Activated CD4-positive, alpha-beta T cell treated with anti-CD3 and anti-CD28 coated beads, Interleukin-2, amount 50 U/mL, for 1 hour (primary cell): ENCODE data around the gene GPSM3.
"Not testable (repeated sequence)": the region's sequence is repeated elsewhere in the genome, so short reads cannot be mapped to it uniquely, and the experiment has no call there.

Experiments used
- DNase-seq: peaks from one replicate; pipeline ENCODE4 v3.0.0-alpha.2; 2020

GPSM3 gene

DNA sequence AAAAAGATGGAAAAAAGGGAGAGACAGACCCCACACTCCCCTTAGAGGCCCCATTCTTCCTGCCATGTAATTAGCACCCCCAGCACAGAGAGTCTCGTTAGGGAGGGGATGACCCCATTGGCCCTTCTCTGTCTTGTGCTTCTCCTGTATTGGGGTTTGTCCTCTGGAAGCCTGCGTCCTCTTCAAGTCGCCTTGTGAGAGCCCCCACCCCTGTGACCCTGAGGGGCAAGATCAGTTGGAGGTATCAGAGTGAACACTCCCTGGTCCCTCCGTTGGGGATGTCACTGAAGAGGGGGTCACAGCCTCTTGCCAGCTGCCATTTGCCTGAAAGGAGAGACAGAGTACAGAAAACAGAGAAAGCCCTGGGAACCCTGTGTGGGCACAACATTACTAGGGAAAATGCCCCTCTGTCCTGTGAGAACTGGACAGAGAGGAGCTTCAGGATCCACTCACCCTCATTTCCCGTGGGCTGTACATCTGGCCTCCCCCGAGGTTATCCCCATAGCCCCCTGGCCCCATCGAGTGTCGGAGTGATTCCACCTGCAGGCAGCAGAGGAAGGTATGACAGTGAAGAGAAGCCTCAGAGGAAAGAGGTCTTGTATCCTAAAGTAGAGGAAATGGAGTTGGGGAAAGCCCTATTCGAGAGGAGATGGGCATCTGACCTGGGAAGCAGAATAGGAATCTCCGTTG lies 6.1 kb downstream of the GPSM3 start:
- DNase-seq: not testable (repeated sequence)

GRCh38 chr6:32185681-32186131 lies 6.7 kb downstream of the GPSM3 start:
- DNase-seq: peak; percentile 52

- DNase-seq: no peak
Measured at GRCh38 chr6:32184084-32184640, 8.3 kb downstream of the GPSM3 start, which contains the start of gene AGER. TSS of gene AGER (minus strand) at chr6:32184253. CDS start at chr6:32184222, 31 bp downstream.

DNA sequence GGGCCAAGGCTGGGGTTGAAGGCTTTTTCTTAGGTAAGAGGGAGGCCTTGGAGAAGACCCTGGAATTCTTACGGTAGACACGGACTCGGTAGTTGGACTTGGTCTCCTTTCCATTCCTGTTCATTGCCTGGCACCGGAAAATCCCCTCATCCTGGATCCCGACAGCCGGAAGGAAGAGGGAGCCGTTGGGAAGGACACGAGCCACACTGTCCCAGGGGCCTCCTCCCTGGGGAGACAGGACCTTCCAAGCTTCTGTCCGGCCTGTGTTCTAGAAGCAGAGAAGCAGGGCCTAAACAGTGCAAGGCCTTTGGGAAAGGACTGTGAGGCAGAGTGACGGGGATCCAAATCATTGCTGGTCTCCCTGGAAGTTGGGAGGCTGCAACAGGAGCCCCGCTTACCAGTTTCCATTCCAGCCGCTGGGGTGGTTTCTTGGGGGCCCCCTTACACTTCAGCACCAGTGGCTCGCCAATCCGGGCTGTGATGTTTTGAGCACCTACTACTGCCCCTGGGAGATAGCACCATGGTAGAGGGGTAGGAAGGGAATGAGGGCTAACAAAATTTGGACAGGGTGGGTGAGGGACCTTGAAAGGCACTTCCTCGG lies 8.9 kb downstream of the GPSM3 start:
- DNase-seq: no peak

GRCh38 chr6:32183030-32183429 lies 9.4 kb downstream of the GPSM3 start:
- no peak for DNase-seq

DNA sequence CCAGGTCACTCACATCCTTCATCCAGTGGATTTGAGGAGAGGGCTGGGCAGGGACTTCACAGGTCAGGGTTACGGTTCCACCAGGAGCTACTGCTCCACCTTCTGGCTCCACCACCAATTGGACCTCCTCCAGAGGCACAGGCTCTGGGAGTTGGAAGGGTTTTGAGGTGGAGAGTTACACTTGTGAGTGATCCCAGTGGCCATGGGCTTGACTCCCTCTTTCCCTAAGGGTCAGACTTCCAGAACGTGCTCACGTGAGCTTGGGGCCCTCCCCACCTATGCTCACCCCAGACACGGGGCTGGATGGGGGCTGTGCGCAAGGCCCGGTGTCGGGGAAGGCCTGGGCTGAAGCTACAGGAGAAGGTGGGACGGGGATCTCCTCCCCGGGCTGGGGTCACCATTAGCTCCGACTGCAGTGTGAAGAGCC lies 9.9 kb downstream of the GPSM3 start:
- DNase-seq: no peak

DNA sequence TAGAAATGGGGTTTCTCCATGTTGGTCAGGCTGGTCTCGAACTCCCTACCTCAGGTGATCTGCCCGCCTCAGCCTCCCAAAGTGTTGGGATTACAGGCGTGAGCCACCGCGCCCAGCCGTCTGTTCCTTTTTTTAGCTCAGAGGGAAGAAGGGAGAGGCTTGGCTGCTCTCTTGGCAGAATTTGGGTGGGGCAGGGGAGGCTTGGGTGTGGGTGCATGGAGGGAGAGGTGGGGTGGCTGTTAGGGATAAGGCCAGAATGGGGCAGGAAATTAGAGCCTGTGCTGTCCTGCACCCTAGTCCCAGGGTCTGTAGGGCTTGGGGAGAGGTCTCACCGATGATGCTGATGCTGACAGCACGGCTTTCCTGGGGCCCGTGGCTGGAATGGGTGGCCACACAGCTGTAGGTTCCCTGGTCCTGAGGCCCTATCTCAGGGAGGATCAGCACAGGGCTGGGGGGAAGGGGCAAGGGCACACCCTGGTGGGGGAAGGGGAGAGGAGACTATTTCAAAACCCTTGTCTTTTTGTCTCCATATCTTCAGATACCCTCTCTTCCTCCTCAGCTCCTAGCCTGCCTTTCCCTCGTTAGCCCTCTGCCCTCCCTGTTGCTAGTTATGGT lies 10.4 kb downstream of the GPSM3 start:
- DNase-seq: no peak

GRCh38 chr6:32181148-32181702 lies 11.2 kb downstream of the GPSM3 start:
- no peak for DNase-seq

DNA sequence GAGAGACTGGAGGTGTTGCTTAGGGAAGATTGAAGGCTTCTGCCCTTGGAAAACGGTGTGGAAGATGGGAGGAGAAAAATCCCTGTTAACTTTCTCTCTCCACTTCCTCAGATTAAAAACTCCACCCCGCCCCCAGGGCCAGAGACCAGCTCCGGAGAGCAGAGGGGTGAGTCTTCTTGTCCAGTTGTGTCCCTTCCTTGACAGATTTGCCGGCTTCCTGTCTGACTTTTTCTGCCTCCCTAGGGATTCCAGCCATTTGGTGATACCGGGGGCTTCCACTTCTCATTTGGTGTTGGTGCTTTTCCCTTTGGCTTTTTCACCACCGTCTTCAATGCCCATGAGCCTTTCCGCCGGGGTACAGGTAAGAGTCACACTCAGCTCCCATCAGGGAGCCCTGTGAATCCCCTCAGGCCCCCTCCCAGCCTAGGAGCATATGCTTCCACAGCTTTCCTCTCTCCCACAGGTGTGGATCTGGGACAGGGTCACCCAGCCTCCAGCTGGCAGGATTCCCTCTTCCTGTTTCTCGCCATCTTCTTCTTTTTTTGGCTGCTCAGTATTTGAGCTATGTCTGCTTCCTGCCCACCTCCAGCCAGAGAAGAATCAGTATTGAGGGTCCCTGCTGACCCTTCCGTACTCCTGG lies 12.6 kb downstream of the GPSM3 start:
- DNase-seq: no peak

DNA sequence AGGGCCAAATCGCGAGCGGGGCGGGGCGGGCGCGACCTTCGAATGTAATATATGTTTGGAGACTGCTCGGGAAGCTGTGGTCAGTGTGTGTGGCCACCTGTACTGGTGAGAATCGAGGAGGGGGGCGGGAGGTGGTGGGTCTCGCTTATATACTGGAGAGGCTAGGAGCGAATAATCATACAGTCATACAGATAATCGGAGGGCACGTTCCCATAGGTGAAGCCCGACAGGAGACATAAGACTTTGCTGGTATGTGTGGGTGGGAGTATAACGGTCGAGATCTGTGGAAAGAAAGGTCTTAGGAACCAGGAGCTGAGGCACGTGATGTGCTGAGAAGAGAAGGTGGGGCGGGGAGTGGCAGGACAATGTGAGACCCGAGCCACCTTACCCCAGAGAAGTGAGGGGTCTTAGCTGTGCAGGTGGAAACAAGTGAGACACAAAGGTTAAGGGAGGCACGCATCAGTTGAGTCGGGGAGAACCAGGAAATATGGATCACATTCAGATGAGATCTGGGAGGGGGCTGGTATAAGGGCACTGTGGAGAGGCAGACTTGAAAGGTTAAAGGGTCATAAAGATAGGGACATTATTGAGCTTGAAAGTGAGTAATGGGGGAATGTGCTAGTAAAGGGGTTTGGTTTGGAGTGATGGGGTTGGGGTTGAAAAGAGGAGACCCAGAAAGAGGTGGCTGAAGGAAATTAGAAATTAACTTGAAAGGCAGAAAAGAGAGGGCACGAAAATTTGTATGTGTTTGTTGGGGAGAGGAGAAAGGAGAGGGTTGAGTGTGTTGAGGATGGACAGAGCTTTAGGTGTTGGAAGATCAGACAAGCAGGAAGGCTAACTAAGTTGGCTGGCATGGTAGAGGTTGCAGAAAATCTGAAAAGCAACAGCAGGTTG lies 13.6 kb downstream of the GPSM3 start:
- DNase-seq: no peak

DNA sequence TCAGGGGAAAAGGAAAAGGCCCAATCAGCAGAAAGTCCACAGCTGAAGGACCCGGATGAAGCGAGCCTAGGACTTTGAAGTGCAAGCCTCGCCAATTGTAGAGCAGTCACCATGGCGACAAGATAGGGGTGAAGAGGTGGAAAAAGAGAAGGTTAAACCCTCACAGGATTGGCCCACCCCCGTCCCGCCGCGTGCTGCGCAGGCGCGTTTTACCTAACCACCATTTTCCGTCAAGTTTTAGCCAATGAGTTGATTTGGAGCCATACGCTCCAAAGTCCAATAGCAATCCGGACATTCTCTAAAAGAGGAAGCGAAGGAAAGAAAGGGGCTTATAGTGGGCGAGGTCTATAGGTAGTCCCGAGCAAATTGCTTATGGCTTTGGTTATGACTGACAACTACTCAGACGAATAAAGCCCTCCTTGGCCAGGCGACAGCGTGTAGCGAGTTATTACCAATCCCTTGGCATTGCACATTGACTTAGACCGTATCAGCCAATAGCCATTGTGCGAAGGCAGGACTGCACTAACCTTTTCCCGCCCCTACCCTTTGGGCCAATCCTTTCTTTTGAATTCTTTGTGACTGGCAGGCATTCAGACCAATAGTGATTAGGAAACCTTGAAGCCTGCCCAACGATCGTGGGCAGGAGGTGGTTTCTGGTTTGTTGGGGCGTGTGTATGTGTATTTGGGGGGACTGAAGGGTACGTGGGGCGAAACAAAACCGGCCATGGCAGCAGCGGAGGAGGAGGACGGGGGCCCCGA lies 14.5 kb downstream of the GPSM3 start, which contains the start of gene RNF5:
TSS of gene RNF5 (plus strand) at position 618 of the 759 bp plus-strand sequence. CDS start at position 725, 107 bp downstream.
- DNase-seq: peak; percentile 91

- DNase-seq: no peak
Measured at GRCh38 chr6:32177183-32177787, 15.2 kb downstream of the GPSM3 start.

- no peak for DNase-seq
Measured at GRCh38 chr6:32176476-32177182, 15.8 kb downstream of the GPSM3 start.

GRCh38 chr6:32175711-32176475 lies 16.6 kb downstream of the GPSM3 start, which contains the start of gene AGPAT1:
TSS of gene AGPAT1 (minus strand) at chr6:32176084. CDS start at chr6:32171496, 4,588 bp downstream.
- DNase-seq: peak; percentile 96

DNA sequence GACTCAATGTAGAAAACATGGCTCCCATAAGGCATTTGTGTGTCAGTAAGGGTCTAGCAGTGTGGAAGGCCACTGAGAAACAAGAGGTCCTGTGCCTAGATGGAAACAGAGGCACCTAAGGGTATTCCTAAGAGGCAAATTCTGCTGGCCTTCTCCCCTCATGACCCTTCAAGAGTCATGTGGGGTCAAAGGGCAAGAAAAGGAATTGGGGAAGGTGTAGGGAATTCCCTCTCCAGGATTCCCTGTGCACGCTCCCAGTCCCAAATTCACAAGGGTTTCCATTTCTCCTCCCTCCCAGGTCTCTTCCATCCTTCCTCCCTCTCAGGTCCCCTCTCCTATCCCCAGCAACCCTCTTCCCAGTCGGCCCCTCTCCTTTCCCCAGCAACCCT lies 17.1 kb downstream of the GPSM3 start:
- no peak for DNase-seq

DNA sequence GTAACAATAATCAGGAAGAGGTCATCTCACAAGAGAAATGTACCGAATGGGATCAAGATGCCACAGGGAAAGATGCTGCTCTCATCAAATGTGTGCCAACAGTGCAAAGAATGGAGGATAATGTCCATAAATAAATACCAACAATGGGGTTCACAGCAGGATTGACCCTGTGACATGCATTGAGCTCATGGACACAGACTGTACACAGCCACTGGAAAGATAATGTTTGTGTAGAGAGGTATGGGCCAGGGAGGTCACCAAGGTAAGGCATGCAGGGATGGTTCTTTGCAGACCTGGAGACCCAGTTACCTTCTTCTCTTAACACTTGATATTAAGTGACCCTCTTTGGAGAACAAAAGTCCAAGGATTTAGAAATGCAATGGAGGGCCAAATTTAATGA lies 18.0 kb downstream of the GPSM3 start:
- DNase-seq: no peak

GRCh38 chr6:32173051-32173727 lies 19.3 kb downstream of the GPSM3 start:
- no peak for DNase-seq

- DNase-seq: no peak
Measured at GRCh38 chr6:32171234-32171633, 21.2 kb downstream of the GPSM3 start.
